Measurements from ENCODE around the gene IL1R1.

The IL1R1 gene

DNA sequence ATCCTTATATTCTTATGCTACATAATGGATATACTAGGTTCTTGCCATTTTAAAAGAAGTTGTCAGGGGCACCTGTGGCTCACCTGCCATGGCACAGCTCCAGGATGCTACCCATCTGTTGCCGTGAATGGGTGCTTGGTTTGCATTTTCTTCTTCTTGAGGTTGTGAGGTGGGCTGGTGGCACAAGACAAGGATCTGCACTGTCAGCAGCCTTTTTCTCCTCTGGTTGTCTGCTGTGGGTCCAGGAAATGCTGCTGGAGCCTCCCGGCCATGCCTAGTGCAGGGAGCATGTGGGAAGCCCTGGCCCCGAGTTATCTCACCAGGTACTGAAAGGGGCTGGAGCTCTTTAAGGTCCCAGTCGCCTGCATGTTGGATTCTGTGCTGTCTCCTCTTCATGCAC is 2.6 kb downstream of the IL1R1 start:
- no peak for DNase-seq (ENCODE audit: low read depth)
- TF ChIP-seq, protein P1, sequence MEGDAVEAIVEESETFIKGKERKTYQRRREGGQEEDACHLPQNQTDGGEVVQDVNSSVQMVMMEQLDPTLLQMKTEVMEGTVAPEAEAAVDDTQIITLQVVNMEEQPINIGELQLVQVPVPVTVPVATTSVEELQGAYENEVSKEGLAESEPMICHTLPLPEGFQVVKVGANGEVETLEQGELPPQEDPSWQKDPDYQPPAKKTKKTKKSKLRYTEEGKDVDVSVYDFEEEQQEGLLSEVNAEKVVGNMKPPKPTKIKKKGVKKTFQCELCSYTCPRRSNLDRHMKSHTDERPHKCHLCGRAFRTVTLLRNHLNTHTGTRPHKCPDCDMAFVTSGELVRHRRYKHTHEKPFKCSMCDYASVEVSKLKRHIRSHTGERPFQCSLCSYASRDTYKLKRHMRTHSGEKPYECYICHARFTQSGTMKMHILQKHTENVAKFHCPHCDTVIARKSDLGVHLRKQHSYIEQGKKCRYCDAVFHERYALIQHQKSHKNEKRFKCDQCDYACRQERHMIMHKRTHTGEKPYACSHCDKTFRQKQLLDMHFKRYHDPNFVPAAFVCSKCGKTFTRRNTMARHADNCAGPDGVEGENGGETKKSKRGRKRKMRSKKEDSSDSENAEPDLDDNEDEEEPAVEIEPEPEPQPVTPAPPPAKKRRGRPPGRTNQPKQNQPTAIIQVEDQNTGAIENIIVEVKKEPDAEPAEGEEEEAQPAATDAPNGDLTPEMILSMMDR (IDR thresholded peaks at IDR 0.05; ENCODE audit: insufficient read depth, low read depth, low read length, missing control alignments), result no peak
- no peak overlapping the region for H3K4me3 ChIP-seq (ENCODE audit: low read length)

DNA sequence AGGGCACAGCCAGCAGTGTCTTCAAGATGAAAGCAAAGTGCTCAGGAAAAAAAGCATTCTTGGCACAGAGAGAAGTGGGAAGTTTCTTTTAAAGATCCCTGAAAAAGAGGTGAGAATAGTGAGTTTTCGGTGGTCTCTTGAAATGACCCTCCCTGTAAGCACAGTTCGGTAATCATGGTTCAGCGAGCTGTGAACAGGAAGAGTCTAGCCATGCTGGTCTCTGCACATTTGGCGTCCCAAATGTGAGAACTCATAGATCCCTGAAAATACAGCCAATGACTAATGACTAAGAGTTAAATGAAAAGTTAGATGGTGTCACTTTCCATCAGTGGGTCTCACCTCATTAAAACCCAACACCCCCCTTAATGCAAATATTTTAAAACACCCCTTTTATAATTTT is 3.4 kb downstream of the IL1R1 start:
- no peak overlapping the region for H3K4me3 ChIP-seq (ENCODE audit: low read length)
- TF ChIP-seq, protein P1 (IDR thresholded peaks at IDR 0.05; ENCODE audit: insufficient read depth, low read depth, low read length, missing control alignments), result no peak
- DNase-seq (ENCODE audit: low read depth), result no peak

DNA sequence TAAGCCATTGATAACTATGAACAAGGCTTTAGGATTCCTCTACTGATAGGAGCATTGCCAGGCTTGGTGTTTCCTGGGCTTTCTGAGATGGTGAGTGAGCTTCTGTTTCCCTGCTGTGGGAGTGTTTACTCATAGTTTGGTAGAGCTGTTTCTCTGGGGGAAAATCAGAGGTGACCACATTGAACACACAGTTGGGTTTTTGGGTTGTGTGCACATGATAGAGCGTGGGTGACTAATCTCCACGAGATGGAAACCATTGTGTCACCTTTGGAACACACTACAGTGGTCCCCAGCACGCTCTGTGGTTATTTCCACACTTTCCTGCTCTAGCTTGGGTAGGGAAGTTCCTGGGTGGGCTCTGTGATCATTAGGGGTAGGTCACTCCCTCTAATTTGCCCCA is 5.4 kb downstream of the IL1R1 start:
- no peak for DNase-seq (ENCODE audit: low read depth)
- no peak overlapping the region for H3K4me3 ChIP-seq (ENCODE audit: low read length)
- TF ChIP-seq, protein P1 (IDR thresholded peaks at IDR 0.05; ENCODE audit: insufficient read depth, low read depth, low read length, missing control alignments), result no peak

DNA sequence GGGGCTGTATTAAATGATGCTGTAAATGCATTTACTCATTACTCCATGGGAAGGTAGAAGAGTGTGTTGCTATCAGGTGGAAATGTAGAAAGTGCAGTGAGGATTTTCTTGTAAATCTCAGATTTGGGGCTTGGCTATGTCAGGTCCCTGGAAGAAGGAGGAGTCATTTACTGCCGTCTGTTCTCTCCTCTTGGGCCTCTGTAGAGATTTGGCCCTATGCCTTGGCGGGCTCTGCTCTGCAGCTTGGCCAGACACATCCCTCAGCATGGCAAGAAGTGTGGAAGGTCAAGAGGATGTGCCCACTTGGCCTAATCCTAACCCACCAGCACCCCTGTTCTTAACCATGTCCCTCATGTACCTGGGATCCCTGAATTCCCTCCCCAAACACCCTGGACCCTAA is 6.7 kb downstream of the IL1R1 start:
- DNase-seq (ENCODE audit: low read depth), result no peak
- TF ChIP-seq, protein P1 (IDR thresholded peaks at IDR 0.05; ENCODE audit: insufficient read depth, low read depth, low read length, missing control alignments), result no peak
- H3K4me3 ChIP-seq (ENCODE audit: low read length), result no peak overlapping the region

DNA sequence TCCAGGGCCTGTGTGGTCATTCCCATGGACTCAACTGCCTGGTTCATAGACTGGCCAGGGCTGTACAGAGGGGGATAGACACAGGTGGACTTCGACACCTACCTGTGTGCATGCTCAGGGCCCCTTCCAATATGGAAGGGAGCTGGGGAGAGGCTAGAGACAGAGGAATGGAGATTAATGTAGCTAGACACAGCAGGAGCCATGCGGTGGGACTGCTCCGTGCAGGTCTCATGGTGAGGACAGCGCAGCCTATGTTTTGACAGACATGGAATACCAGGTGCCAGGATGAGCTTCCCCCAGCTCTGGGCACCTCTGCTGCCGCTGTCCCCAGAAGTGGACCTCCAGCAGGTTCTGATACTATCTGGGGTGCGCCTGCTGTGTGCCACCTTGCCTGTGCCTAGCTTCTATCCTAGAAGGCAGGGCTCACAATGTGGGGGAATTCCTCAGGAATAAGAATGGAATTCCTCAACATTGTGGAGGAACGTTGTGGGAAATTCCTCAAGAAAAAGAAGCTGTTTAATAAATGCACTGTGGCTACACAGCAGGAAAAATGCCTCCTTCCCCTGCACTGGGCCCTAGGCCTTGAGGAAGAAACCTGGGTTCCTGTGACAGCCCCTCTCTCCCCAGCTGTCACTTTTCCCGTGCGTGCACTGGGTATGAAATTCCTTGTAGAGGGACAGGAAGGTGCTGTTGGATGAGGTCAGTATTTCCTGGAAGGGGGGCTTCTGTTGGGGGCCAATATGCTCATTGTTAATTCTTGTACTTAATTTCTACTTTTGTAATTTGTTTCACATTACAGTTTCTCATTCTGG is 7.3 kb downstream of the IL1R1 start:
- TF ChIP-seq, protein P1 (IDR thresholded peaks at IDR 0.05; ENCODE audit: insufficient read depth, low read depth, low read length, missing control alignments), result no peak
- DNase-seq (ENCODE audit: low read depth), result no peak
- no peak overlapping the region for H3K4me3 ChIP-seq (ENCODE audit: low read length)

DNA sequence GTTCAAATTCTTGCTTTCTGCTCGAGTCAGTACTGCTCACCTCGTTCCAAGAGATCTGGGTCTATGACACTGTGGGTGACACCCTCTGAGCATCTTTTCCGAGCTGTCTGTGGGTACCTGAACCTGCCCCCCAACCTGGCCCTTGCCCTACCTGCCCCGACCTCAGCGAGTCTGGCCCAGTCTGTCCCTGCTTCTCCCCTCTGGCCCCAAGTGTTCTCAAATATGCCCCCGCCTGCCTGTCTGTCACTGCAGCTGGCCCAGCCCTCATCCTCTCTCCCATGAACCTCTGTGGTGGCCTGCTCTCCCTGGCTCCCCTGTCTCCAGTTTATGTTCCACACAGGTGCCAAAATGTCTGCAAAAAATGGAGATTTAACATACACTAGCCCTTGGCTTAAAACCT is 11.8 kb downstream of the IL1R1 start:
- no peak overlapping the region for H3K4me3 ChIP-seq (ENCODE audit: low read length)
- no peak for DNase-seq (ENCODE audit: low read depth)
- TF ChIP-seq, protein P1 (IDR thresholded peaks at IDR 0.05; ENCODE audit: insufficient read depth, low read depth, low read length, missing control alignments), result no peak

Data from epithelial cell of esophagus (primary cell).